IMR-90 (cell line): ENCODE results near the gene MX1.

Experiments used
- CEBPB ChIP-seq: IDR thresholded peaks from 2 replicates; pipeline ENCODE4 v1.6.1; 2012; ENCODE audit warnings: low read depth, low read length, improper control_type of control experiment
- CTCF ChIP-seq: conservative IDR thresholded peaks from 2 replicates; pipeline ENCODE4 v1.5.1; 2012; ENCODE audit warnings: mild to moderate bottlenecking, low read depth, low read length, improper control_type of control experiment
- NFE2L2 ChIP-seq: fragments of 150-350 bp; IDR thresholded peaks from 2 replicates; pipeline ENCODE4 v1.6.1; 2016; ENCODE audit warnings: low read depth, mild to moderate bottlenecking, low read length
- POLR2A ChIP-seq: IDR thresholded peaks from 2 replicates; pipeline ENCODE4 v1.6.1; 2012; ENCODE audit warnings: mild to moderate bottlenecking, low read depth, low read length

GRCh38 chr21:41483973-41484372 lies 57.9 kb downstream of the MX1 start:
- TF ChIP-seq POLR2A, result no peak
- TF ChIP-seq CTCF, result no peak
- no peak for TF ChIP-seq CEBPB
- TF ChIP-seq NFE2L2, result no peak
